SK-N-SH (cell line): ENCODE measurements around the gene SCG2.

Experiments
- CTCF ChIP-seq: fragments of 200-600 bp; sonication (generic); IDR thresholded peaks from 2 replicates; pipeline ENCODE4 v1.6.1; 2017; ENCODE audit warnings: antibody characterized with exemption, mild to moderate bottlenecking, moderate library complexity
- EP300 ChIP-seq, 2 experiments: IDR thresholded peaks; 2 replicates each; pipeline versions ENCODE4 v1.4.0 to v1.6.1; 2012; ENCODE audit warnings: borderline replicate concordance in 1 of 2, low read depth in 1 of 2, low read length in 1 of 2
- FOSL2 ChIP-seq: IDR thresholded peaks from 2 replicates; pipeline ENCODE4 v1.4.0; 2012; ENCODE audit warnings: low read depth, mild to moderate bottlenecking, moderate library complexity, borderline replicate concordance
- POLR2AphosphoS5 ChIP-seq: IDR thresholded peaks from 2 replicates; pipeline ENCODE4 v1.6.1; 2012; ENCODE audit warnings: low read depth, low read length
- REST ChIP-seq: IDR thresholded peaks from 2 replicates; pipeline ENCODE4 v1.6.1; 2012; ENCODE audit warnings: mild to moderate bottlenecking, low read depth, low read length, moderate library complexity
- SMC3 ChIP-seq: IDR thresholded peaks from 2 replicates; pipeline ENCODE4 v1.6.1; 2012; ENCODE audit warnings: low read depth, low read length, improper control_type of control experiment

- TF ChIP-seq FOSL2: no peak
- no peak for TF ChIP-seq EP300 (IDR thresholded peaks at IDR 0.05; ENCODE audit: borderline replicate concordance in 1 of 2, low read depth in 1 of 2, low read length in 1 of 2)
- TF ChIP-seq SMC3: no peak
- no peak for TF ChIP-seq REST
- TF ChIP-seq POLR2AphosphoS5: no peak
- TF ChIP-seq CTCF: no peak
Observed at GRCh38 chr2:223587301-223587700, 14.9 kb downstream of the SCG2 start.
